Measurements from ENCODE around the gene SPRR5. TPM values are rescaled to one million over a fixed set of nuclear protein-coding genes. Genes with fewer than 3 reads are reported as not detected.

The SPRR5 gene
- total RNA-seq, 1 donor from 2014 or later, result not detected

DNA sequence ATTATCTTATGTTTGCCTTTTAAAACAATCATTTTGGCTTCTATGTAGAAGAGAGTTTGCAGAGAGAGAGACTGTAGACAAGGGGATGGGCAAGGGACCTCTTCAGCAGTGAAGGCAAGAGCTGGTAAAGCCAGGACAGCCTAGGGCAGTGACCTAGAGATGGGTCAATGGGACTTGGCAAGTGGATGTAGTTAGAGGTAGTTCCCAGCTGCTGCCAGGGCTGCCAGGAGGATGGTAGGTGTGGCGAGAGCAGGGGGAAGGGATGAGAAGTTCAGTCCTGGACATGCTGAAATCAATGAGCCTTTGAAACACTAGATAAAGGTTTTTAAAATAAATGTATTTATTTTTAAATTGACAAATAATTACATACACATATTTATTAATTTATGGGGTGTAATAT, 6.4 kb upstream of the SPRR5 start:
- ATAC-seq (ENCODE audit: poor library complexity), result no peak
- intact Hi-C loops (cut with DNase I), result no loop called here
- DNase-seq, result no peak

DNA sequence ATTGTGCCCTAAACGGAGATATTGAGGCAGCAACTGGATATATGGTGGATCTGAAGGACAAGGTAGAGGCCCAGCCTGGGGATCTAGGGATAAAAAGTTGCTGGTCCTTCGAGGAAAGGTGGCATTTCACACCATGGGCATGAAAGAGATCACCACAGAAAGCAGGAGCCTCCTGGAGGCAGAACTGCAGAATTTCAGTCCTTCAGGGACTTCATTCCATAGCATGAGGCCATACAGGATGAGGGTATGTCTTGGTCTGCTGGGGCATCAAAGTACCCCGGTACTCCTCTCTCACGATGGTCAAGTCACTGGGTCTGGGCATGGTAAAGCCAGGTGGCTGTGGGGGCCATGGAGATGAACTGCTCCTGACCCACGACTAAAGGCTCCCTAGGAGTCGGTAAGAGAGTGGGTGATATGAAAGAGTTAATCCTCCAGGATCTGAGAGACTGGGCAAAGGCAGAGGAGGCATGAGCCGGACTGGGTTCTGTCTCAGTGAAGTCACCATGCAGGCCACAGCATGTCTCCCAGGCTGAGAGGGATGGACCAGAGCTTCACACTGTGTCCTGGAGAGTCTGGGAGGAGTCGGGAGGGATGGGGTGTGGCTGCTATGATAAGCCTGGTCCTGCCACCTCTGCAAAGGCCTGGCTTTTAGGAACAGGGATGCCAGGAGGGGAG, 5.8 kb upstream of the SPRR5 start:
- intact Hi-C loops (cut with DNase I), result no loop called here
- ATAC-seq (ENCODE audit: poor library complexity) (no peak), DNase-seq (no peak)

DNA sequence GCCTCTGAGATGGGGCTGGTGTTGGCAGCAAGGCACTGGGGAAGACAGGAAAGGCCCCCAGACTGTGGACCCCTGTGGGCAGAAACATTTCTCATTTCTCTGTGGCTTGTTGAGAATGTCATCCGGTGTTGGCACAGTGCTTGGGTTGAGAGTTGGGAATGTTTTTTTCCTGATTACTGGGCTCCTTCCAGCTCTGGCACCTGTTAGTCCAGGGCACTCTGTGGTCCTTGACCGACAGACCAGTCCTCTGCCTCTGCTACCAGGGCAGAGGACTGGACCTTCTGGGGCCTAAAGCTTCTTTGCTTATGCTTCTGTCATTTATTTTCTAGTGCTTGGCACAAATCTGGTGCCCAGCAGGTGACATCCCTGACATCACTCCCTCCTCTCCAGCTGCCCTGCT, 4.8 kb upstream of the SPRR5 start:
- no peak for DNase-seq
- intact Hi-C loops (cut with DNase I), result no loop called here
- no peak for ATAC-seq (ENCODE audit: poor library complexity)

DNA sequence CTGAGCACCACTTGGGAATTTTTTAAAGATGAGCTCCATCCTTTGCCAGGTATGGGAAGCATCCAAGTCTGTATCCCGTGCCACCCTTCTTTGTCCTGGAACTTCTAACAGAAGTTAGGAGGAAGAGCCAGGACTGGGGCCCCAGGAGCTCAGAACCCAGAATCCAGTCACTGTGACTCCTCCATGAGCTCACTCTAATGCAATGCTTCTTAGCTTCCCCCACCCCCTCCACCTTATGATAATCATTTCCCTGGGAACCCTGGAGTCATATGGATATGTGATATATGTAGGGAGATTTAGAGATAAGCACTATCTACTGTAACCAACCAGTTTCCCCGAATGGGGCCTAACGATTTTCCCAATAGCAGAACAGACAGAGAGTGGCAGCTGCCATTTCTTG, 758 bp upstream of the SPRR5 start:
- no peak for DNase-seq
- ATAC-seq (ENCODE audit: poor library complexity), result no peak
- intact Hi-C loops (cut with DNase I), result no loop called here

DNA sequence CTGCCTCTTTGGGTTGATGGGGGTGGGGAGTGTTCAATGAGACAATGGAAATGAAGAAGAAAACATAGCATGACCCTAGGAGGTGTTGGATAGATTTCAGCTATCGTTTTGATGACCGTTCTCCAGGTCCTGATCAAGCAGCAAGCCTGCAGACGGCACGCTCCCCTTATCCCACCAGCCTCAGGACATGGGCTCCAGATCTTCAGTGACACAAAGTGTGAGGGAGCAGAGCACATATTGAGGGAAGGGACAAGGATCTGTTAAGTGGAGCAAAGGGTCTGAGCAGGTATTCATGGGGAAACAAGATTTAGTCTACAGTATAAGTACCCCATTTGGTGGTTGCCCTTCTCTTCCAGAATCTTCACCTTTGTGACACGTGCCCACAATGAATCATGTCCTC, 4.7 kb downstream of the SPRR5 start:
- intact Hi-C loops (cut with DNase I), result no loop called here
- no peak for DNase-seq
- no peak for ATAC-seq (ENCODE audit: poor library complexity)

DNA sequence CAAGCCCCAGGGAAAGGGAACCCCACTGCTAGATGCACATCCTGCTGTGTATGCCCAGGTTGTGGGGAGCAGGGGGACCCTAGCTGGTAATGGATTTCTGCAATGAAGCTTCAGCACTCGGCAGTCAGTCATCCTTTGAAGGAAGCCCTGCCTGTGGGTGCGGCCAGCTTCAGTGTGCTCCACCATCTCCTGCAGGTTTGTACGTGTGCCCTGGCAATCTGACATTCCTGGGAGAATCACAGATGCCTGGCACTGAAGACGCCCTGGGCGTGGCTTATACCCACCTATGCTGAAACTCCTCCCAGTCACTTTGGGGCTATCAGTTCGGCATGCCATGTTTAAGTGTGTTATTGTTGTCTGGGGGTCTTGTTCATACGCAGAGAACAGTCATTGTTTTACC, 6.8 kb downstream of the SPRR5 start:
- ATAC-seq (ENCODE audit: poor library complexity) (no peak), DNase-seq (no peak)
- intact Hi-C loops (cut with DNase I), result no loop called here

DNA sequence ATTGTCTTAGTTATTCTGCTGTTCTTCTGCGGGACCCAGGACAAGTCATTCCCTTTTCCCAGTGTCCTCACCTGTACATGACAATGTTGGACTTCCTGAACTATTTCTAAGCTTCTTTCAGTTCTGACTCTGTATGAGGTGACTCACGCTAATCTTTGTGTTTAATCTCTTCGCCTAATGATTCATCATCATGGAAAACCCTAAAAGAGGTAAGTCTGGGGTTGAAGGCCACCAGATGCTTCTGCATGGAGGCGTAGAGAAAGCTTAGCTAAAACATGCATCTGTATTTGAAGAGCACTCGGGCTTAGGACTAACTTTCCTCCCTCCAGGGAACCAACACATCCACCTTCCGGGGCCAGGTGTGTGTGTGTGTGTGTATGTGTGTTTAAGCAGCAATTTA, 7.4 kb downstream of the SPRR5 start:
- ATAC-seq (ENCODE audit: poor library complexity) (no peak), DNase-seq (no peak)
- intact Hi-C loops (cut with DNase I), result no loop called here

DNA sequence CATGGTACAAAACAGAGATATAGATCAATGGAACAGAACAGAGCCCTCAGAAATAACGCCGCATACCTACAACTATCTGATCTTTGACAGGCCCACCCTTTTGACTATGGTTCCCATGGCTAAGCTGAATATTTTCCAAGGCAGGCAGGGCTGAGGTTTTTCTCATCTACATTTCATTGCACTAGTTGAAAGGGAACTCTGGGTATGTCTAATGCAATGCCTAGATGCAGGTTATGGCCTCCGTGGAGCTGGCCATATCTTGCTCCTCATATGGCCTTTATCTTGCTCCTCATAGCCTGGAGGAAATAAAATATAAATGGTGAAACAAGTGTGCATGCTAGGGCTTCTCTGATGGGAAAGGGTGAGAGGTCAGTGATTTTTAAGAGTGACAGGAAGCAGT, 10.6 kb downstream of the SPRR5 start:
- intact Hi-C loops (cut with DNase I), result no loop called here
- ATAC-seq (ENCODE audit: poor library complexity) (no peak), DNase-seq (no peak)

DNA sequence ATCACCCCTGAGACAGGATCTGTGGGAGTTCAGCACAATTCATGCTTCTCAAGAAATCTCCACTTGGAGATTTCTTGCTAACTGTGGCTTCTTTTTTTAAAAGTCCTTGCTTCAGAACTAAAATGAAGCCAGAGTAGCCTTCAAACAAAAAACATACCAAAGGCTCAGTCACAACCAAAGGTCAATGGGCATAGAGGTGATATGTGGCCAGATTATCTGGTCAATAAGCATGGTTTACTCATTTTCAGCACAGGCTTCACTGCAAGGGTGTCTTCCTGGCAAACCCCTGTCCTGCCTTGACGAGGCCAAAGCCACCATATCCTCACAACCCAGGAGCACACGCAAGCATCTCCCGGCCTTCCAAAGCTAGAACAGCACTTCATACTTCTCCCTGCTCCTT, 12.3 kb downstream of the SPRR5 start:
- intact Hi-C loops (cut with DNase I), result no loop called here
- no peak for ATAC-seq (ENCODE audit: poor library complexity)
- DNase-seq, result no peak

DNA sequence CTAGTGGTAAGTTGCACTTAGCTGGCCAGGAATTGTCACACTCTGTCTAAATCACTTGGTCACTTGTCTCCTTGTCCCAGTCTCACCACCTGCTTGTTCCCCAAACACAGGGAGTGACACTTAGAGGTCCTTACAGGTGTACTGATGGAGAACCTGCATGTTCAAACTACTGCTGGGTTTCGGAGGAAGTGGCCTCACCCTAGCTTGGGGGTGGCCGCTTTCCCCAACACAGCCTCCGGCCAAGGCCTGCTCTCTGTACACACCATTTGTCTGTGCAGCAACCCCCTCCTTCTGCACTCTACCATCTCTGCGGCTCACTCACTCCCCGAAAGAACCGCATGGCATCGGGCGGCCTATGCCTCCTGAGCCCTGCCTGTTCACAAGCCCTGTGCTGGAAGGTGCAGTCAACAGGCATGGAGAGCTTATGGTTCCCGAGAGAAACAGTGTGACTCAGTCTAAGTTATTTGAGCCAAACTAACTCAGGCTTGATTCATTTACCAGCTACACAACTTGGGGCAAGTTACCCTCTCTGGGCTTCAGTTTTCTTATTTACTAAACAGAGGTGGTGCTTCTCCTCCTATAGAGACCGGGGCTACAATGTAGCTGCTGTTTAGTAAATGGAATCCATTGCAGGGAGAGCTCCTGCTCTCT, 12.9 kb downstream of the SPRR5 start:
- no peak for ATAC-seq (ENCODE audit: poor library complexity)

DNA sequence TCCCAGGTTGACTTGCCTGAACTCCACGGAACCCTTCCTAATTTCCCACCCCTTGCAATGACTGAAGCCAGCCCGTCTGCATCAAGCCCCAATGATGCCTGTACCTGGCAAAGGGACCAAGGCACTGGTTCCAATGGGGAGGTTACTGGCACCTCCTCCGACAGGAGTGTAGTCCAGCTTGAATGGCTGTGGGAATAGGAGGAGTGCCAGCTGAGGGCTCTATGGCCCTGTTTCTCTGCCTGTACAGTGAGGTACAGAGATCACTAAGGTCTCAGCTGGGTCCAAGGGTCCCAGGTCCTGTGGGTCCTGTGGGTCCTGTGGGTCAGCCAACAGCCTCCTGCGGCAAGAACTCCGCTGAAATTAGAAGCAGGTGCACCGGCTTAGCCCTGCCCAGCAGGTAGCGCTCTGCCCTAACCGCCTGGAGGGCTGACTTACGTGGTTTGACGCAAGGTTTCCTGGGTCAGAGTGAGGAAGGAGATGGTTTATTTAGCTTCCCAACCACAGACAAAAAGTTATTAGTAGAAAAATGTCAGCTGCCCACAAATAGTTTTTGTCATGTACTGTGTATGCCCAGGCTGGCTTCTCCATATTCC, 13.5 kb downstream of the SPRR5 start:
- ATAC-seq (ENCODE audit: poor library complexity) (no peak), DNase-seq (no peak)
- intact Hi-C loops (cut with DNase I), result no loop called here

More for the DNA sequence above, 12.9 kb downstream of the SPRR5 start:
- intact Hi-C loops (cut with DNase I), result no loop called here
- no peak for DNase-seq

DNA sequence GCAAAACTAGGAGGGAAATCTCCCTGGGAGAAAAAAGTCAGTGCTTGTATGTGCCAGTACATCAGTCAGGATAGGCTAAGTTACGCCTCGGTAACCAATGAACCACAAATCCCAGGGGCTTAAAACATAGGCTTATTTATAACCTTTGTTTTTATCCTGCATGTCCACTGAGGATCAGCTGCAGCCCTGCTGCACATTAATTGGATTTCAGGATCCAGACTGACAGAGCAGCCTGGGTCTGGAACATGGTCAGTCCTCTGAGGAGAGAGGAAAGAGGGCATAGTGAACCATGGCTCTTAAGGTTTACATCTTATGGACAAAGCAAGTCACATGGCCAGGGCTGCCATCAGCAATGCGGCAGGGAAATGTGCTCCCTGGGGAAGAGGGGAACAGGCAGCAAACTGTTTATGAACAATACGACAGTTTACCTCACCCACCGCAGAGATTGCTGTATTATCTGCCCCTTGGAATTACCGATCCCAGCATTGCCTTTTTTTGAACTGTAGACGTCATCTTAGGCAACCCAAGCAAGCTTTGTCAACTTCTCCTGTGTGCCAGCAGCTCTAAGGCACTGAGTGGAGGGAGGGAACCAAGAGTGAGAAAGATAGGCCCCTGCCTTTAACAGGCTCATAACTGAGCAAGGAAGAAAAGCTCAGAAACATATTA, 14.4 kb downstream of the SPRR5 start:
- intact Hi-C loops (cut with DNase I), result no loop called here
- DNase-seq (no peak), ATAC-seq (ENCODE audit: poor library complexity) (no peak)

DNA sequence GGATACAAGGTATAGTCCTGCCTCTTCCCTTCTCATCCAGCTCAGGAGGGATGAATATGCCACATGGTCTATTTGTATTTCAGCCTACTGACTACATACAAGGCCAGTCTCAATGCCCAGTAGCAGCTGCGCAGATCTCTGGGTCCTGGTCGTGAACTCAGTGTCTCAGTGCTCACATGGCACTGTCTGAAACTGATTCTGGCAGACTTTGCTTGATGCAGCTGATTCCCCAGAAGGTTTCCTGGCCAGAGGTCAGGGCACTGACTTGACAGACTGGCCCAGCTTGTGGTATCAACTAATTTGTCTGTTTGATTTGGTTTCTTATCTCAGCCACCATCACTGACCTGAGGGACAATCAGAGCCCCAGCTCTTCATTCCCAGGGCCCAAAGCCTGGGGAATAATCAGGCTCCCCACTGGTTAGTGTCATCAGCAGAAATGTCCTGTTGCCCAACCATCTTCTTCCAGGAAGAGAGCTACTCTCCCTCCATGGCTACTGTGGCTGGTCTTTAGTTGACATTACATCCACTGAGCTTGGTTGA, 15.9 kb downstream of the SPRR5 start:
- no peak for DNase-seq
- no peak for ATAC-seq (ENCODE audit: poor library complexity)
- intact Hi-C loops (cut with DNase I), result no loop called here

DNA sequence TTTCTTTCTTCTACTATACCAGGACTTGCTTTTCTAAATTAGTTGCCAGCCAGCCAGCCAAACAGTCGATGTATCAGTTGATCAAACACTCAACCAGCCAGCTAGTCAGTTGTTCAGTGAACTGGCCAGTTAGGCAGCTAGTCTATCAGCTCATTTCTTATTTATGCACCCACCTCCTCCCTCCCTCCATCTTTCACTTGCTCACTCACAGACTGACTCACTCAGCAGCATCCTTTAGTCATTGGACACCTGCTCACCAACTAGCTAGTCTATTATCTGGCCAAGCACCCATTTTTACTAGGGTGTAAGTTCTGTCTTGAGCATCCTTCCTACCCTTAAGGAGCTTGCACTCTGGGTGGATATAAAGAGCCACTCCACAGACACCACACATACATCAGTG, 17.5 kb downstream of the SPRR5 start:
- intact Hi-C loops (cut with DNase I), result no loop called here
- ATAC-seq (ENCODE audit: poor library complexity) (no peak), DNase-seq (no peak)

DNA sequence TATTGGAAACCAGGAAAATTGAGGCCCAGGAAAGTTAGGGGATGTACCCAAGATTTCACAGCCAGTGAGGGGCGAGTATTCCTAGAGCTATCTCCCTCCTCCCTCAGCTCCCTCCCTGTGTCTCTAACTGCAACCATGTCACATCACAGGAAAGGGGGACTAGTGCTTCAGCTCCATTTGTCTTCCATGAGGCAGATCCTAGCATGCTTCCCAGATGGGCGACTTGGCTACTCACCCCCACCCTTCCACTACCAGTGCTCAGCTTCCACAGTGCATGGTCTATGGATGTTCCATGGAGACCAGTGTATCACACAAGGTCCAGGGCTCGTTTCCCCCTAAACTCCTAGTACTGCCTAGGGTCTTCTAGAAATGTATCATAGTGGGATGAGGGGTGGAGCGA, 18.8 kb downstream of the SPRR5 start:
- DNase-seq (no peak), ATAC-seq (ENCODE audit: poor library complexity) (no peak)
- intact Hi-C loops (cut with DNase I), result no loop called here

DNA sequence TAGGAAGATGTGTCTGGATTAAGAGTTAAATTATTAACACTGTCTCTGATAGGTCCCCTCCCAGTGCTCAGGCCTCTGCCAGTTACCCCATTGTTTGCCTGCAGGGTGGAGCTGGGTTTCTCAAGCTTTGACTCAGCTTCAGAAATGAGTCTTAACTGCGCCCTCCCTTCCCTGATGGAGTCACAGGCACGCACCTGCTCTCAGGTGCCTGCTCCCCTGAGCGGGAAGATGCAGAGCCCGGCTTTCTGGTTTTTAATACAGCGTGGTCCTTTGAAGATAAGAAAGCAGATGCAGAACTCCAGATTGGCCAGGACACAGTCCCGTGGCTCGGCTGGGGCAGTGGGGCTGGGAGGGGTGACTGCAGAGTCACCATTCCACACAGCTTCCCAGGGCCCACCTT, 20.2 kb downstream of the SPRR5 start:
- intact Hi-C loops (cut with DNase I), result no loop called here
- DNase-seq, result no peak
- no peak for ATAC-seq (ENCODE audit: poor library complexity)

DNA sequence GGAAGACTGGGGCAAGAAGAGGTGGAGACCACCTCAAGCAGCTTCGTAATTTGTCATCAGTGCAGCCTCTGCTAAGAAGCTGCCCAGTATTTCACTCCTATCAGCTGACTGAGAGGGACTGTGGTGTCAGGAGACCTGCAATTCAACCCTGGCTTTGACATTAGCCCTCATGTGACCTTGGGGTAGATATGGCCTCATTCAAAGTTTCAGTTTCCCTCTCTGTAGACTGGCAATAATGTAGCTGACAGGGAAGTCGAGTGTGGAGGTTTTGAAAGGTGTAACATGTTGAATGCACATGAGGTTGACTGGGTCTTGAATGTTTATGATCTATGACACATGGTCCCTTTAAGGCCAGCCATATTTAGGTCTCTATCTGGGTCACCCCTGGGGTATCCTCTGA, 21.2 kb downstream of the SPRR5 start:
- intact Hi-C loops (cut with DNase I), result no loop called here
- ATAC-seq (ENCODE audit: poor library complexity) (no peak), DNase-seq (no peak)

DNA sequence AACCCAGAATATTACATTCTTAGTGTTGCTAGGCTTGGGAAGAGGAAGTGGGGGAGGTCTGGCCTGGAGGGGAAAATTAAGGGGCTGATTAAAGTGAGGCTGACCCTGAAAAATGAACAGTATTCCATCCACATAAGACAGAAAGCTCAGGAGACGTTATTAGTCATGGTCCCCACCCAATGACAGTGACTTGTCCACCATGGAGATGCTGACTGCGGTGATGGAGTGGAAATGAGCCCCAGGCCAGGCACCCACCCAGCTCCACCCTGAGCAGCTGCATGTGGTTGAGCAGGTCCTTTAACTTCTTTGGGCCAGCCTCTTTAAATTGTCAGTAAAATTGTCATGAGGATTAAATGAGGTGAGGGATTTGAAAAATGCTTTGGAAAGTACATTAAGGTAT, 22.0 kb downstream of the SPRR5 start:
- no peak for DNase-seq
- intact Hi-C loops (cut with DNase I), result no loop called here
- no peak for ATAC-seq (ENCODE audit: poor library complexity)

DNA sequence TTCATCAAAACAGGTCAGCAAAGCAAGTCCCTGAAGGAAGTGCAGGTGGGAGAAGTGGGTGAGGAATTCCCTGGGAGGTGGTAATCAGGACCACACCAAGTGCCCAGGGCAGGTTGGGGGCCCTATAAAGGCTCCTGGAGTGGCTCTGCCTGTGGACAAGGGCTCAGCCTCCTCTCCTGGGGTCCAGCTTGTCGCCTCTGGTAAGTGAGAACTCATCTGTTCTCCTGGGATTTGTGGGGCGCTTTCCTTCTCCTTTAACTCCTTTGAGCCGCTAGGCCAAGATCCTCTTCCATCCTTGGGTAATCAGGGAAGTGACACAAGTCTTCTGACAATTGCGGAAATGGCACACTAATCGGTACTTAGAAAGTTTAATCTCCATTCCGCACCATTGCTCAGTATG, 23.5 kb downstream of the SPRR5 start, which contains the start of gene SPRR4:
TSS of gene SPRR4 (plus strand) at position 154 of the 400 bp plus-strand sequence. CDS start 1,243 bp downstream, outside the sequence.
- no peak for ATAC-seq (ENCODE audit: poor library complexity)
- DNase-seq, result no peak
- intact Hi-C loops (cut with DNase I), result no loop called here
